Endothelial cell of umbilical vein (primary cell): ENCODE data around the gene GAS7. TPM values are rescaled to one million over a fixed set of nuclear protein-coding genes. Genes with fewer than 3 reads are reported as not detected.

Experiments used
- BruUV-seq: library from RNA; stranded (reverse); fragments of 400-500 nt; replicated peaks from 2 replicates; lab custom pipeline; 2021; lab: Mats Ljungman, UMichigan
- CTCF ChIA-PET: fragments of 300-600, 350-600 bp; sonication (Branson Sonifier 250); formaldehyde crosslinking; loops from one replicate; lab custom pipeline; 2021; ENCODE audit warnings: antibody characterized with exemption, inconsistent platforms; lab: Charles Lee
- POLR2A ChIA-PET: fragments of 300-600, 350-600 bp; sonication (Branson Sonifier 250); formaldehyde crosslinking; loops from one replicate; lab custom pipeline; 2021; ENCODE audit warnings: antibody characterized with exemption, inconsistent platforms; lab: Charles Lee
- DNase-seq: peaks from one replicate; pipeline ENCODE4 v3.0.0-alpha.2; 2011; ENCODE audit warnings: low read depth, low spot score
- FAIRE-seq: peaks from 2 replicates; lab custom pipeline; 2011; peaks lifted over from hg19 to GRCh38; lab: Jason Lieb, UNC
- H2AFZ ChIP-seq: 2 replicates; pipeline ENCODE4 v1.6.0; 2012; ENCODE audit warnings: low read depth, low read length, control low read depth, inconsistent platforms
- H3K27ac ChIP-seq: 2 replicates; pipeline ENCODE4 v1.5.1; 2011; ENCODE audit warnings: low read depth, mild to moderate bottlenecking, control low read depth, low read length, moderate library complexity; ENCODE audit not compliant: insufficient read depth
- H3K27me3 ChIP-seq, 2 experiments: 2 replicates each; pipeline versions ENCODE4 v1.6.0 to v1.6.1; 2011; ENCODE audit warnings: low read length in 2 of 2, mixed read lengths in 1 of 2; ENCODE audit not compliant: control insufficient read depth in 2 of 2, insufficient read depth in 2 of 2
- H3K36me3 ChIP-seq, 2 experiments: 2 replicates in 1 of 2; 3 replicates in 1 of 2; pipeline ENCODE4 v1.5.1; 2011; ENCODE audit warnings: low read length in 2 of 2, mild to moderate bottlenecking in 1 of 2, moderate library complexity in 1 of 2; ENCODE audit not compliant: control insufficient read depth in 2 of 2, insufficient read depth in 2 of 2; ENCODE audit errors: extremely low read depth in 1 of 2
- H3K4me1 ChIP-seq: 3 replicates; pipeline ENCODE4 v1.5.1; 2011; ENCODE audit warnings: mild to moderate bottlenecking, low read length; ENCODE audit not compliant: control insufficient read depth, insufficient read depth; ENCODE audit errors: extremely low read depth
- H3K4me2 ChIP-seq: 2 replicates; pipeline ENCODE4 v1.6.1; 2011; ENCODE audit warnings: low read length, control low read depth, mixed read lengths; ENCODE audit not compliant: insufficient read depth
- H3K4me3 ChIP-seq, 3 experiments: fragments of 200-600 bp in 1 of 3; sonication (generic), shearing (Covaris generic) in 1 of 3; replicated peaks in 1 of 3; 2 replicates each; pipeline ENCODE4 v1.5.1; 2011 to 2016; ENCODE audit warnings: control low read depth in 3 of 3, low read length in 3 of 3, mild to moderate bottlenecking in 2 of 3, inconsistent platforms in 1 of 3, low read depth in 1 of 3, moderate library complexity in 1 of 3; ENCODE audit not compliant: insufficient read depth in 1 of 3
- H3K79me2 ChIP-seq: 2 replicates; pipeline ENCODE4 v1.6.0; 2012; ENCODE audit warnings: low read length, inconsistent platforms; ENCODE audit not compliant: control insufficient read depth, insufficient read depth
- H3K9ac ChIP-seq: replicated peaks from 2 replicates; pipeline ENCODE3; 2011; ENCODE audit warnings: low read length, control low read depth; ENCODE audit not compliant: insufficient read depth; ENCODE audit errors: extremely low read depth
- H3K9me1 ChIP-seq: replicated peaks from 3 replicates; pipeline ENCODE4 v1.6.0; 2011; ENCODE audit warnings: mild to moderate bottlenecking, low read length; ENCODE audit not compliant: control insufficient read depth, insufficient read depth; ENCODE audit errors: extremely low read depth
- H3K9me3 ChIP-seq: replicated peaks from 2 replicates; pipeline ENCODE4 v1.5.1; 2012; ENCODE audit warnings: low read length, inconsistent platforms; ENCODE audit not compliant: control insufficient read depth, insufficient read depth
- H4K20me1 ChIP-seq: replicated peaks from 2 replicates; pipeline ENCODE3; 2011; ENCODE audit warnings: mild to moderate bottlenecking, low read length; ENCODE audit not compliant: control insufficient read depth, insufficient read depth; ENCODE audit errors: extremely low read depth
- CTCF ChIP-seq, 2 donors: IDR thresholded peaks; 1 replicate in 1 of 2; 2 replicates in 1 of 2; pipeline ENCODE4 v1.5.1; 2011; ENCODE audit warnings: low read length in 2 of 2, mild to moderate bottlenecking in 2 of 2, moderate library complexity in 2 of 2, control low read depth in 1 of 2, inconsistent platforms in 1 of 2, low read depth in 1 of 2; ENCODE audit not compliant: insufficient read depth in 1 of 2; ENCODE audit errors: extremely low read depth in 1 of 2
- EZH2 ChIP-seq: IDR thresholded peaks from 2 replicates; pipeline ENCODE4 v1.6.1; 2012; ENCODE audit warnings: borderline replicate concordance, low read depth, mild to moderate bottlenecking, moderate library complexity, low read length, inconsistent platforms; ENCODE audit not compliant: severe bottlenecking
- FOS ChIP-seq: IDR thresholded peaks from 2 replicates; pipeline ENCODE4 v1.6.1; 2011; ENCODE audit warnings: mild to moderate bottlenecking, low read length, moderate library complexity, borderline replicate concordance; ENCODE audit not compliant: insufficient read depth
- GATA2 ChIP-seq: IDR thresholded peaks from 2 replicates; pipeline ENCODE4 v1.7.0; 2011; ENCODE audit warnings: low read depth, mild to moderate bottlenecking, moderate library complexity, mixed read lengths, low read length; ENCODE audit not compliant: insufficient read length, insufficient read depth
- JUN ChIP-seq: IDR thresholded peaks from 2 replicates; pipeline ENCODE4 v1.6.1; 2011; ENCODE audit warnings: borderline replicate concordance, low read depth; ENCODE audit not compliant: insufficient read length, insufficient read depth
- MYC ChIP-seq: IDR thresholded peaks from one replicate; pipeline ENCODE4 v1.6.1; 2011; ENCODE audit warnings: mild to moderate bottlenecking, low read depth, low read length
- POLR2A ChIP-seq: IDR thresholded peaks from 2 replicates; pipeline ENCODE4 v1.6.1; 2012; ENCODE audit warnings: low read depth, mild to moderate bottlenecking, control low read depth, low read length
- POLR2AphosphoS5 ChIP-seq: IDR thresholded peaks from 2 replicates; pipeline ENCODE4 v1.6.1; 2012; ENCODE audit warnings: low read depth, mild to moderate bottlenecking, control low read depth, low read length, moderate library complexity; ENCODE audit not compliant: insufficient read depth
- dilution Hi-C: fragments of 300-500 bp; cut with MboI; formaldehyde crosslinking; loops from one replicate; pipeline ENCODE4 v1.15.0; 2019; ENCODE audit warnings: low sequenced_read_pairs; ENCODE audit not compliant: extremely low pct_ligation_motif_present
- intact Hi-C: fragments of 100-400 bp; cut with micrococcal nuclease; formaldehyde crosslinking; loops from one replicate; pipeline ENCODE4 v1.10.0; 2022
- polyA plus RNA-seq, 4 experiments: library from polyadenylated mRNA; depleted of rRNA in 3 of 4; stranded (reverse) in 3 of 4; unstranded in 1 of 4; fragments of >200 nt; gene quantifications; 2 replicates each; pipeline versions ENCODE4 v1.2.1 to v1.2.3, GENCODE V29; 2011 to 2012; ENCODE audit warnings: missing spikeins in 1 of 4
- total RNA-seq: library from RNA; stranded (reverse); gene quantifications from 2 replicates; pipeline ENCODE4 v1.2.3, GENCODE V29; 2021
- TF ChIP-seq, protein P1 (sequence below): IDR thresholded peaks from 2 replicates; pipeline ENCODE4 v1.6.1; 2011; ENCODE audit not compliant: insufficient read depth, insufficient read length

GAS7 gene
- total and polyA plus RNA-seq, 2 donors (not counting 3 experiments of a cell fraction or from before 2014, with no cell fraction given) = not detected

GRCh38 chr17:9918352-9918751 lies 280.1 kb downstream of the GAS7 start:
- Histone ChIP-seq H3K36me3 (no peaks in the 10 kb centered on the region), H3K4me1 (no peaks in the 10 kb centered on the region), H3K4me3 (no peak overlapping the region), H3K9ac (no peak overlapping the region), H3K9me1 (no peaks in the 10 kb centered on the region), H3K4me2 (no peak overlapping the region), H3K79me2 (no peaks in the 10 kb centered on the region), H3K9me3 (peaks cover 2% of the 10 kb centered on the region), H2AFZ (no peak overlapping the region), H3K27ac (no peak overlapping the region), H3K27me3 (no peaks in the 10 kb centered on the region), H4K20me1 (no peaks in the 10 kb centered on the region)
- ChIA-PET CTCF (no interaction called here), POLR2A (no interaction called here)
- no peak for FAIRE-seq
- dilution Hi-C loops (no loop called here), intact Hi-C loops (no loop called here)
- no peak for DNase-seq
- BruUV-seq = no TSS peak
- TF ChIP-seq JUN (no peak), GATA2 (no peak), MYC (no peak), CTCF (IDR thresholded peaks at IDR 0.05; ENCODE audit: extremely low read depth in 1 of 2, insufficient read depth in 1 of 2, low read depth in 1 of 2, low read length in 2 of 2) (no peak), POLR2A (no peak), POLR2AphosphoS5 (no peak), EZH2 (no peak), FOS (no peak)
- TF ChIP-seq, protein P1, sequence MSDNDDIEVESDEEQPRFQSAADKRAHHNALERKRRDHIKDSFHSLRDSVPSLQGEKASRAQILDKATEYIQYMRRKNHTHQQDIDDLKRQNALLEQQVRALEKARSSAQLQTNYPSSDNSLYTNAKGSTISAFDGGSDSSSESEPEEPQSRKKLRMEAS = no peak
